Stimulated activated CD8-positive, alpha-beta memory T cell treated with anti-CD3 and anti-CD28 coated beads, Interleukin-7, amount 100 ng/mL, for 4 hours (primary cell): ENCODE measurements around the gene SLAMF1.
"Not testable (repeated sequence)": the region's sequence is repeated elsewhere in the genome, so short reads cannot be mapped to it uniquely, and the experiment has no call there.

Source experiments
- DNase-seq, 2 donors: peaks; one replicate each; pipeline ENCODE4 v3.0.0-alpha.2; 2020; ENCODE audit warnings: low read depth in 2 of 2

SLAMF1 gene

GRCh38 chr1:160563230-160563629, 83.6 kb downstream of the SLAMF1 start:
- not testable (repeated sequence) for DNase-seq

DNA sequence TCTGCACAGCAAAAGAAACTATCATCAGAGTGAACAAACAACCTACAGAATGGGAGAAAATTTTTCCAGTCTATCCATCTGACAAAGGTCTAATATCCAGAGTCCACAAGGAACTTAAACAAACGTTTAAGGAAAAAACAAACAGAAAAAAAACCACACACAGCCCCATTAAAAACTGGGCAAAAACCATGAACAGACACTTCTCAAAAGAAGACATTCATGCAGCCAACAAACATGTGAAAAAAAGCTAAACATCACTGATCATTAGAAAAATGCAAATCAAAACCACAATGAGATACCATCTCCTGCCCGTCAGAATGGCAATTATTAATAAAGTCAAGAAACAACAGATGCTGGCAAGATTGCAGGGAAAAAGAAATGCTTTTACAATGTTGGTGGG, 84.1 kb downstream of the SLAMF1 start:
- not testable (repeated sequence) for DNase-seq

DNA sequence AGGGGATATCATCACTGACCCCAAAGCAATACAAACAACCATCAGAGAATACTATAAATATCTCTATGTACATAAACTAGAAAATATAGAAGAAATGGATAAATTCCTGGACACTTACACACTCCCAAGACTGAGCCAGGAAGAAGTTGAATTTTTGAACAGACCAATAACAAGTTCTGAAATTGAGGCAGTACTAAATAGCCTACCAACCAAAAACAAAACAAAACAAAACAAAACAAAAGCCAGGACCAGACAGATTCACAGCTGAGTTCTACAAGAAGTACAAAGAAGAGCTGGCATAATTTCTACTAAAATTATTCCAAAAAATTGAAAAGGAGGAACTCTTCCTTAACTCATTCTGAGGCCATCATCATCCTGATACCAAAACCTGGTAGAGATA, 86.0 kb downstream of the SLAMF1 start:
- DNase-seq: no peak

DNA sequence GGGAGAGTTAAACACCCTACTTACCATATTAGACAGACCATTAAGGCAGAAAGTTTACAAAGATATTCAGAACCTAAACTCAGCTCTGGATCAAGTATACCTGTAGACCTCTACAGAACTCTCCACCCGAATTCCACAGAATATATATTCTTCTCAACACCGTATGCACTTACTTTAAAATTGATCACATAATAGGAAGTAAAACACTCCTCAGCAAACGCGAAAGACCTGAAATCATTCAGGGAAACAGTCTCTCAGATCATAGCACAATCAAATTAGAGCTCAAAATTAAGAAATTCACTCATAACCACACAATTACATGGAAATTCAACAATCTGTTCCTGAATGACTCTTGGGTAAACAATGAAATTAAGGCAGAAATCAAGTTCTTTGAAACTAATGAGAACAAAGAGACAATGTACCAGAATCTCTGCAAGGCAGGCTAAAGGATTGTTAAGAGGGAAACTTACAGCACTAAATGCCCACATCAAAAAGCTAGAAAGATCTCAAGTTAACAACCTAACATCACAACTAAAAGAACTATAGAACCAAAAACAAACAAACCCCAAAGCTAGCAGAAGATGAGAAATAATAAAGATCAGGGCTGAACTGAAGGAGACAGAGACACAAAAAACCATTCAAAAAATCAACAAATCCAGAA, 86.7 kb downstream of the SLAMF1 start:
- no peak for DNase-seq

DNA sequence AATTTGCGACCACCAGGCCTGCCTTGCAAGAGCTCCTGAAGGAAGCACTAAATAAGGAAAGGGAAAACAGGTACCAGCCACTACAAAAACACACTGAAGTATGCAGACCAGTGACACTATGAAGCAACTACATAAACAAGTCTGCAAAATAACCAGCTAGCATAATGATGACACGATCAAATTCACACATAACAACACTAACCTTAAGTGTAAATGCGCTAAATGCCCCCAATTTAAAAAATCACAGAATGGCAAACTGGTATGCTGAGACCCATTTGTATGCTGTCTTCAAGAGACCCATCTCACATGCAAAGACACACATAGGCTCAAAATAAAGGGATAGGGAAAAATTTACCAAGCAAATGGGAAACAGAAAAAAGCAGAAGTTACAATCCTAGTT, 87.4 kb downstream of the SLAMF1 start:
- not testable (repeated sequence) for DNase-seq

DNA sequence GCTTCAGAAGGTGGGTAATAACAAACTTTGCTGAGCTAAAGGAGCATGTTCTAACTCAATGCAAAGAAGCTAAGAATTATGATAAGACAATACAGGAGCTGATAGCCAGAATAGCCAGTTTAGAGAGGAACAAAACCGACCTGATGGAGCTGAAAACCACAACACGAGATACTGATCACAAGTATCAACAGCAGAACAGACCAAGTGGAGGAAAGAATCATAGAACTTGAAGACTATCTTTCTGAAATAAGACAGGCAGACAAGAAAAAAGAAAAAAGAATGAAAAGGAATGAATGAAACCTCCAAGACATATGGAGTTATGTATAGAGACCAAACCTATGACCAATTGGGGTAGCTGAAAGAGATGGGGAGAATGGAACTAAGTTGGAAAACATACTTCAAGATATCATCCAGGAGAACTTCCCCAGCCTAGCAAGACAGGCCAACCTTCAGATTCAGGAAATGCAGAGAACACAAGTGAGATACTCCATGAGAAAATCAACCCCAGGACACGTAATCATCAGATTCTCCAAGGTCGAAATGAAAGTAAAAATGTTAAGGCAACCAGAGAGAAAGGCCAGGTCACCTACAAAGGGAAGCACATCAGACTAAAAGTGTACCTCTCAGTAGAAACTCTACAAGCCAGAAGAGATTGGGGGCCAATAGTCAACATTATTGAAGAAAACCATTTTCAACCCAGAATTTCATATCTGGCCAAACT, 88.0 kb downstream of the SLAMF1 start:
- DNase-seq: no peak
